HG02870 (cell line): ENCODE results near the gene ACTG1.
A peak's percentile ranks its signal among the peaks of the same experiment; 100 is the strongest.

ENCODE experiments used
- ATAC-seq: cut with Tn5 transposase; IDR thresholded peaks from one replicate; pipeline ENCODE4 v1.9.1; 2021; ENCODE audit warnings: mild to moderate bottlenecking, moderate library complexity; ENCODE audit not compliant: unreplicated experiment

Gene ACTG1

DNA sequence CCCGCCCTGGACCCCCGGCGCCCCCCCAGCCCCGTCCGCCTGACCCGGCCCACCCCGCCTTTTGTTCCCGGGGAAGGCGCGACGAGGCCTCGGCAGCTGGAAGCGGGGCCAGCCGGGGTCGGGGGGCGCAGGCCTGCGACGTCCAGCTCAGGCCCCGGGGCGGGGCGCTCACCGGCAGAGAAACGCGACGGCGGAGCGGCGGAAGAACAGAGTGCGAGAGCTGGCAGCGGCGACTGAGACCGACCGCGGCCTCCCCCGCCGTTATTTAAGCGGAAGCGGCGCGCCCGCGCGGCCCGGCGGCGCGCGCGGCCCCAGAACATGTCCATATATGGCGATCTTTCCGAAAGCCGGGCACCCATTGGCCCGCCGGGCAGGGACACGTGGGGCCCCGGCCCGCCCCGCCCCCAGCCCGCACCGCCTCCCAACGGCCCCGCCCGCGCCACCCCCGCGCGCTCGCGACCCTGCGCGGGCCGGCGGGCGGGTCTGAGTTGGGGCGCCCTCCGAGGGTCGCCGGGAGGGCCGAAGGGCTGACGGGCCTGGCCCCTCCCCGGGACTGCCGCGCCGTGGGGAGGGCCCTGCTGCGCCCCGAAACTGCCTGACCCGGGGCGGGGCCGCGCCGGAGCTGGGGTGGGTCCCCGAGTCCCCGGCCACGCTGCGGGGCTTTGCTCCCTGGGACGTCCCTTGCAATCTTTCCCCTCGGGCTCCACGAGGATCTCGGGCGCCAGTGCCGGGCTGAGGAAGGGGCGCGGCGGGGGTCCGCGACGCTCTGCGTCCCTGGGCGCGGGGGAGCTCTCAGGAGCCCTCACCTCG lies at the start of gene ACTG1:
ACTG1 (minus strand) TSS at position 238 of the 810 bp plus-strand sequence. CDS start 445 bp downstream, outside the sequence.
- ATAC-seq: peak; percentile 47

DNA sequence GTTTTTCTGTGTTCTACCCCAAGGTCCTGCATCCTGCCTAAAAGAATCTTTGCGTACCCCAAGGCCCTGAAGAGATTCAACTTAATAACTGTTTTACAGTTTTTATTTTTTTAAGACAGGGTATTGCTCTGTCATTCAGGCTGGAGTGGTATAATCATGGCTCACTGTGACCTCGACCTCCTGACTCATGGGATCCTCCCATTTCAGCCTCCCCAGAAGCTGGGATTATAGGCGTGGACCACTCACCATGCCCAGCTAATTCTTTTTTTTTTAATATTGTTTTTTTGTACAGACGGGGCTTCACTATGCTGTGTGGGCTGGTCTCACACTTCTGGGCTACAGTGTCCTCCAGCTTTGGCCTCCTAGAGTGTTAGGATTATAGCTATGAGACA lies 48.9 kb upstream of the ACTG1 start:
- ATAC-seq: no peak

DNA sequence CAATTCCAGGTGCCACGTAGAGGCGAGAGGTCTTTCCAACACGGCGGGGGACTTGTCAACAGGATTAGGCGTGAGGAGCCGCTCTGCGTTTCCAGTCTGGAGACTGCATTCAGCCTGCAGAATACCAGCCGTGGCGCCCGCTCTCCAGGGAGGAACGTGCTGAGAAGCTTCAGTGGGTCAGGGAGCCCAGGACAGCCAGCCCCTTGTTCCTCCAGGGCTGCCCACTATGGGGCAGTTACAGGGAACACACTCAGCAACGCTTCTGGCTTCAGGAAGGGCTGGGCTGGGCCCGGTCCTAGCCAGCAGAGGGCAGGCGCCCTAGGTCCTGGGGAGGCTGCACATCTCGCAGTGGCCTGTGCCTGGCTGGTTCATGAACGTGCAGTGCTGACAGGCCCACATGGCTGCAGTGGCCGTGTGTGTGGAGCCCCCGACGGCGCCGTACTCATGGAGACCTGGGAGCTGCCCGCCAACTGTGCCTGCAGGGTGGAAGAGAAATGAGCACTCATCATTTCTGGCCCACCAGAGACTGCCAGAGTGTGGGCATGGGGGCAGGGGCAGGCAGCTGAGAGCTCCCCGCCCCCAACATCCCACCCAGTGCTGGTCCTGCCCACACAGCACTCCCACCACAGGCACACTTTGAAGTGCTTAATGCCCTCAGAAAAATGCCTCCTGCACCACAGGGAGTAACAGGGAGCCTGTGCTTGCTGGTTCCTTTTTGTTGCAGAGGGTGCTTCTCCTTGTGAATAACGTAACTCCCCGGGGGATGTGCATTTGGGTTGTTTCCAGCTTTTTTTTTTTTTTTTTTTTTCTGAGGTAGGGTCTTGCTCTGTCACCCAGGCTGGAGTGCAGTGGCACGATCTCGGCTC lies 46.6 kb upstream of the ACTG1 start:
- ATAC-seq: no peak

DNA sequence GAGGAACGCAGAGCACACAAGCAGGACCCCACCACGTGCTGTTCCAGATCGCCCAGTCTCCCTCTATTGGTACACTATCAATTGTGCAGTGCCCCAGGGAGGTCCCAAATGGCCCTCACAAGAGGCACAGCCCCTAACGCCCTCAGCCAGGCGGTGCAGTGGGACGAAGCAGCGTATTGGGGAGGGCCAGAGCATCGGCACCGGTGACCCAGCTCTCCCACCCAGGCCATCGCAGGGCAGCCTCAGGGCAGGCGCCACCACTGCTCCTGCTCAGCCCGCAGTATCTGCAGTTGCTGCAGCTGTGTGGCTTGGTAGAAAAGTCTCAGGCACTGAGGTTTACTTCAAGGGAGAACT lies 45.5 kb upstream of the ACTG1 start:
- ATAC-seq: no peak

DNA sequence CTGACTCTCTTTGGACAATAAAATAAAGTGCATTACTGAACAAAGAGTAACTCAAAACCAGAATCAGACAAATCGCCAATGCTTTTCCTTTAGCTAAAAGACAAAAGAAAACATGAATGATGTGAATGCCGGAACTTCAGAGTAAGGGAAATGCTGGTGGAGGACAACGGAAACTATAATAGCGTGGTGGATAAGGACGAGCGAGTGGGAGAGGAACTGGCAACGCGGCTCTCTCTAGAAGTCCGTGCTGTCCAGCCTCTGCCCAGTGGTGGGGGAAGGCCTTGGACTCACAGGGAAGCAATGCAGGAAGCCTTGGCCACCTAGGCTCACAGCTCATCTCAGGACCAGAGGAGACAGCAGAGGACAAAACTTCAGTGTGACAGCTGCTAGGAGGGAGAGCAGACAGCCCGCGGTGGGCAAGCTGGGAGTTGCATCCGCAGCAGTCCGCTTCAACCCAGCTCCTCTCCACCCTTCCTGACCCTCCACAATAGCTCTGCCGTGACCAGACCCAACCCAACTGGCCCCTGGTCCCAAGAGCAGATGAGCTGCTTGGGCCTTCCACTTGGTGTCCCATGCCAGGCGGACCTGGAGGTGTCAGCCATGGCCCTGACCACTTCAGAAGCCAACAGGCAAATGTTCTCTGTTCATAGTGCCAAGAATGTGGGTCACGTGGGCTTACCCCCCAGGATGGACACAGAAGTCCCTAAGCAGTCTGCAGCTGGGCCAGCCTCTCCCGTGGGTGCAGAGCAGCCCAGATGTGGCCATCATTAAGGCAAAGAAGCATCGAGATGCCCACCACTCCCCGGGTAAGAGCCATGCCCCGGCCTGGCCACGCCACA lies 44.9 kb upstream of the ACTG1 start:
- no peak for ATAC-seq

DNA sequence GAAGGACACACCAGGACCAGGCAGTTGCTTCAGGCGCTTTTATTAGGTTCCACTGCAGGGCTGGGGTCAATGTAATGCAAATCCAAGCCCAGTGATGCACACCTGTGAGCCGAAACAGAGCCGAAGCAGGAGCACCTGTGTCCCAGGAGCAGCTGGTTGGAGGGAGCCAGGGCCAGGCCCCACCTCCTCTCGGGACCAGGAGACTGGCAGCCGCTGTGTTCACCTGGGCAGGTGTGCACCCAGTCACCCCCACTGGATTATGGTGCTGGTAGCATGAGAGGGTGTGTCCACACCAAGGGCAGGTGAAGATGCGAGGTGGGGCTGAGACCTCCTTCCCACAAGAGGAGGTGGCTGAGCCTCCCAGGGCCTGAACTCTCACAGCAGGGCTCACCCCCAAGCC lies 44.3 kb upstream of the ACTG1 start:
- ATAC-seq: no peak

DNA sequence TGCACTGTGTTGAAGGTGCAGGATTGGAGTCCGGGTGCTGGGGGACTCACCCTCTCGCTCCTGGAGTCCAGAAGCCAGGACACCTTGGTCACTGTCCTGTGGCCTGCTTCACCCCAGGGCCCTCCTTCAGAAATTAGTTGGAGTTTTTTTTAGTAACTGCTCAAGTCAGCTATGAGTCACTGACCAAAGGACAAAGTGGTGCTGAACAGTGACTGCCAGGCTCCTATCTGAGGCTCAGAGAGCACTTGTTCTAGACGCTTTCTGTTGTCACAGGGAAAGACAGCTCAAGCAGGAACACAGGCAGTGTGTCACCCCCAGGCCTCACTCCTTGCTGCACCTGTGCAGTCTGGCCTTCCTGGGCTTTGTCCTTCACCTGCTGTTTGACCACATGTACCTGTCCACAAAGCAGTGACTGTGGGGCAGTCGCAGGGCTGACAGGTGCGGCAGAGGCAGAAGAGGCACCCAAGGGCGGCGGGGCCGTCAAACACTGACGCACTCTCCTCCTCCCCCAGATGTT lies 43.6 kb upstream of the ACTG1 start:
- ATAC-seq: no peak

DNA sequence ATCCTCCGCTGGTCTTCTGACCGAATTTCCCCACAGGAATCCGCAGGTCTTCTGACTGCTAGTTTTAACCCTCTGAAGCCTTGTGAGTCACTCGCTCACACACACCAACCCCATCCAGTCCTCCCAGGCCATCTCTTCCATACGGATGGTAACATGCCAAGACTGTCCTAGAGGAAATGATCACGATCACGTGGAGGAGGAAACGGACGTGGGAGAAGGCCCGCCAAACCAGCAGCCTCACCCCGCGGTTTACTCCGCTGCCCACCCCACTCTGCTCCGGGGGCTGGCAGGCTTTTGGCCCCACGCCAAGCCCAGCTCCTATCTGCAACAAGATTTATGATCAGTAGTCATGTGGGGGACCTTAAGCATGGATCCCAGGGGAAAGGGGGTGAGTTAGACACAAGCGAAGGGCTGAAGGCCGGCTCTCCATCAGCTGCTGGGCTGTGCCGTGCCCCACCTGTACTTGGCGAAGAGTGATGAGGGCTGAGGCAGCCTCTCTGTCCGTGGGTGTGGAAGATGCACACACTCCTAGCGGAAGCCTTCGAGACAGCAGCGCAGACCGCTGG lies 41.1 kb upstream of the ACTG1 start:
- ATAC-seq: no peak

DNA sequence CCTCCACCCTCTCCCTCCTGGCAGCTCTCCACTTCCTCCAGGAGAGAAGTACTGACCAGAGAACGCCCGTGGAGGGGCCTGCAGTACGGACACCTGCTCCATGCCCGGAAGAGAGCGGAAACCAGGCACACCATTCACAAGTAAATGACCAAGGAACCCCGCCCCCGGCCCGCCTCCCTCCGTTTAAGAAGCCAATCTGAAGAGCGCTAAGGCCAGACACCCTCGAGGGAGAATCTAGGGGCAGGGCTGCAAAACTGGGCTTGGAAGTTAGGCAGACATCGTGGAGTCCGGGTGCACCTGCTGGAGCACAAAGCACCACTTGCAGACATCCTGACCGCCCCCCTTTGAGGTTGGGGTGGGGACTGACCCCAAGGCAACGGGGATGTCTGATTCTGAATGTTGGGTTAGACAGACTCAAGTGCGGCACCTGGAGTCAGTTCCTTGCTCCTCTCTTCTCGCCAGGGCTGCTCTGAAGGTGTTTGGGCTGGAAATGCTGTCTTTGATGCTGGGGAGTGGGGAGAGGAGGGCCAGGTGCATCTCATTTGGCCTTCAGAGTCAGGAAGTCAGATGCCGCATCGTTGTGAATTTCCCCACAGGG lies 40.5 kb upstream of the ACTG1 start:
- no peak for ATAC-seq

DNA sequence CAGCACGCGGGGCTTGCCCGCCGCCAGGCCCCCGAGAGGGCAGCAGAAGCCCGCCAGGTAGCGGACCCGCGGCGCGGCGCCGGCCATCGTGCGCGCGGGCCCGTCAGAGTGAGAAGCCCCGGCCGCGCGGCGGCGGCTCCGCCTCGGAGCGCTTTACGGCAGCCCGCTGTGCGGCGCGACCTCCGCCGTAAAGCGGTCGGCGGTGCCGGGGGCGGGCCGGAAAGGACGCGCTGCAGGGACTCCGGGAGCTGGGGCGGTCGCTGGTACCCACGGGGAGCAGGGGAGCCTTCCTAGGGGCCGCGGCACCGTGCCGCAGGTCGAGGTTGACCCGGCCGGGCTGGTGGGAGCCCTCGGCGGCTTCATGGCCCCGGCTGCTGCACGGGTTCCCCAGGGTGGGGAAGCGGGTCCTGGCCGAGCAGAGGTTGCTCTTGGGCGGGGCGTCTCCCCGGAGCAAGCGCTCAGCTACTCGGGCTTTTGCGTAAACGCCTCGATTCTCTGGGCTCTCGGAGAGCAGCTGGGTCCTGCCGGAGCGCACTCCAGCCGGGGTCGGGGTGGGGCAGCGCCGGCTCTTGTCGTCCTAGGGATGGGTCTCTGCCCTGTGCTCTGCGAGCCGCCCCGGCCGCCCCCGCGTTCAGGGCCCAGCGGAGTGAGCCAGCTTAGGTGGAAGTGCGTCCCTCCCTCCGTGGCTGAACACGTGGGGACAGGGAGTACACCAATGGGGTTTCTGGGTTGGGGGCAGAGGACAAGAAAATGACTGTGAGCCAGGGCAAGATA lies 39.8 kb upstream of the ACTG1 start, which contains the start of gene FAAP100:
FAAP100 (minus strand) TSS at position 110 of the 774 bp plus-strand sequence; CDS start at position 87, 23 bp downstream.
- ATAC-seq: no peak

DNA sequence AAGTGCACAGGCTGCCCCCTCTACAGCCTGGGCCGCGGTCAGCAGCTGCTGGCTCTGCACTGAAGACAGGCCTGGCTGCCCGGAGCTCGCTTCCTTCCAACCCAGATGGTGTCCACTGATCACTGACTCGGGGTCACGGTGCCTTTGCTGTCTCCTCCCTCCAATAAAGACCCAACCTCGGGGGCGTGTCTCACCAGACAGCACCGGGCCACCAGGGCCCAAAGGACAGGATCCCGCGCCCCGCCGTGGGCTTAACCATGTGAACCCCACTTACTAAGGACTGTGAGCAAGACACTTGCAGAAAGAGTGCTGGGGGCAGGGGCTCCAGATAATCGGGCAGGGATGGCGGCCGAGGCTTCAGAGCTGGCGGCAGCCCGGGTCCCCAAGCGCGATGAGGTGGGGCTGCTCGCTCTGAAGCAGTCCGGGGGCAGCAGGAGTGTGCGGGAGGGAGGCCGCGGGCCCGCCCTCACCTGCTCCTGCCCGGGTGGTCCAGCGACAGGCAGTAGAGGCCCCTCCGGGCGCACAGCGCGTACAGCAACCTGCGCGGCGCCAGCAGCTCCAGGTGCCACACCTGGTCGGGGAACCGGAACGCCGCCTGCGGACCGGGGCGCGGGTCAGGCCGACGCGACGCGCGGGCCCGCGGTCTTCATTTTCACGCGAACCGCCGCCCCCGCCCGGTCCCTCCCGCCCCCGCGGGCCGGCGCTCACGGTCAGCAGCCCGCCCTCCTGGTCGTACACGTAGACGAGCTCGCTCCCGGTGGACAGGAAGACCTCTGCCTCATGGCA lies 39.1 kb upstream of the ACTG1 start:
- ATAC-seq: no peak

DNA sequence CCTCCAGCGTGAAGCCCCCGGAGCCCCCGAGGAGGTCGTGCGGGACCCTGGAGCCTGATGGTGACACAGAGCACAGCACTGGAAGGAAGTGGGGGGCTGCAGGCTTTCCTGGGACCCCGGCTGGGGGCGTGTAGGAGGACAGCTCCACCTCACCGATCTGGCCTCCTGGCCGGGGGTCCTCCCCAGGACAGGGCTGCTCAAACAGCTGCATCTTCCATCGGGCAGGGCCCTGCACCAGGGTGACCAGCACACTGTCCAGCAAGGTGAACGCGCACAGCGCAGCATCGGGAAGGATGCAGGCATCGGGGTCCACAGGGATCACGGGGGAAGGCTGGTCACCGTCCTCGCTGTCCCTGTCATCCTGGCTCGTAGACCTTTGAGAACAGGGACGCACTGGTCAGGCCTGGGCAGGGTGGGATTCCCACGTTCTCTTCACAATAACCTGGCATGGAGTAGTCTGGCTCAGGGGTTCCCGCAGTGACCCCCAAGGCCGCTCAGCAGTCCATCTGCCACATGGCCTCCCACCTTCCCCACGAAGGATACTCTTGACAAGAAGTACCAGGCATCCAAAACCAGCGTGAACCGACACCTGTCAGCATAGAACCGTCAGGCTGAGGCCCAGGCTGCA lies 38.3 kb upstream of the ACTG1 start:
- ATAC-seq: no peak

DNA sequence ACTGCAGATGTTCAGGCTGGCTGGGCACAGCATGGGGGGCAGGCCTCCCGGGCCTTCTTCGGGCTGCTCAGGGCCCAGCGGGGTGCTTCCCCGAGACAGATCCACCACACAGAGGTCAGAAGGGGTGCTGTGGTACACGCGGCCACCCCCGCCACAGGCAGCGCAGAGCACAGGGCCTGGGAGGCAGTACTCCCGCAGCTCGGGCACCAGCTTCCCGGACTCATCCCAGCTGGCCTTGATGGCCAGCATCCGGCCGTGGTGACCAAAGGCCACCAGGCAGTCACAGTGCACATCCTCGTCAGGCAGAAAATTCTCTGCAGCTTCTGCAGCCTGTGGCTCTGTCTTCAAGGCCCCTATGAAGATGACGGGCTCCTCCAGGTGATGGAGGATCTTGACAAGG lies 37.7 kb upstream of the ACTG1 start:
- no peak for ATAC-seq

DNA sequence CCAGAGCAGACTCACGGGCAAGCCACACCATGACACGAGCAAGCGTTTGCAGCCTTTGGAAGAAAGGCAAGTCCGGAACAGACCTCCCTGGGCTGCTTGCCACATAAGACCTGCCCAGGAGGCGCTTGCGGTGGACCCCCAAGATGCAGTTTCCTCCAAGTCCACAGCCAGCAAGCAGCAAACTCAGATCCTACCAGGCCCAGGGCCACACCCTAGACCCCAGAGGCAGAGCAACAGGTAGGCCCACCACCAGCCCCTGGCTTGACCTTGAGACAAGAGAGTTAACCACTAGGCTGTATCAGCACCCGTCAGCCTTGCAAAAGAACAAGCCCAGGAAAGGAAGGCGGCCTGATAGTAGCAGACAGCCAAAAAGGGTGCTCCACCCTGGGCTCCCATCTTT lies 37.2 kb upstream of the ACTG1 start:
- no peak for ATAC-seq

DNA sequence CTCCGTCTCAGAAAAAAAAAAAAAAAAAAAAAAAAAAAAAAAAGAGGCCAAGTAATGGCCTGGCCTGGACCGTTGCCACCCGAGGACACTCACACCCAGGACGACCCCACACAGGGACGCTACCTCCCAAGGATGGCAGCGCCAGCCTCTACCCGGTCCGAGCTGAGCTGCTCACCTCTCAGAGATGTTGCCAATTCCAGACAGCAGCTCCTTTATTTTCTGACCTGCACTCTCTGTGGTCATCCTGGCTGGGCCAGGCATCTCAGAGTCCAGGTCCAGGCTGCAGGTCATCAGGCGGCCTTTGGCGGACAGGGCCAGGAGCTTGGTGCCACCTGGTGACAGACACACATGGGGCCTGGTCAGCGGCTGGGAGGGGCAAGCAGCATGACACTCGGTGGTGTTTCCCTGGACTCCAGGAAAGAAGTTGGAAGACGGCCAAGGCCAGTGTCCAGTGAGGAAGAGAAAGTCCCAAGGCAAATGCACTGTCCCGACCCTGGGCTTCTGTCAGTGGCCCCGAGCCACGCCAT lies 36.5 kb upstream of the ACTG1 start:
- ATAC-seq: no peak

DNA sequence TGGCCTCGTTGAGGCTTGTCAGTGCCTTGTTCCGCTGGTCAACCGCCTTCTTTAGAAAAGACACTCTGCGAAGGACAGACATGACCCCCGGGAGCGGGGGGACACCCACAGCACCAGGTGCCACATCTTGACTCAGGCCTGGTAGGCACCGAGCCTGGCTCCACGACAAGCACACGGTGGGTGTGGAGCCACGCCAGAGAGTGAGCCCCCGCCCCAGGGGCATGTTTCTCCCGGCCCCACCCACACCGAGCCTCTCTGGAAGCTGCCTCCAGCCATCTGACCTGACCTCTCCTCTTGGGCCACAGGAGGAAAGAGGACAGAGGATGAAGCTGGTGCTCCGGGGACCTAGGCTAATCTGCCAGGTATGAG lies 35.0 kb upstream of the ACTG1 start:
- no peak for ATAC-seq

DNA sequence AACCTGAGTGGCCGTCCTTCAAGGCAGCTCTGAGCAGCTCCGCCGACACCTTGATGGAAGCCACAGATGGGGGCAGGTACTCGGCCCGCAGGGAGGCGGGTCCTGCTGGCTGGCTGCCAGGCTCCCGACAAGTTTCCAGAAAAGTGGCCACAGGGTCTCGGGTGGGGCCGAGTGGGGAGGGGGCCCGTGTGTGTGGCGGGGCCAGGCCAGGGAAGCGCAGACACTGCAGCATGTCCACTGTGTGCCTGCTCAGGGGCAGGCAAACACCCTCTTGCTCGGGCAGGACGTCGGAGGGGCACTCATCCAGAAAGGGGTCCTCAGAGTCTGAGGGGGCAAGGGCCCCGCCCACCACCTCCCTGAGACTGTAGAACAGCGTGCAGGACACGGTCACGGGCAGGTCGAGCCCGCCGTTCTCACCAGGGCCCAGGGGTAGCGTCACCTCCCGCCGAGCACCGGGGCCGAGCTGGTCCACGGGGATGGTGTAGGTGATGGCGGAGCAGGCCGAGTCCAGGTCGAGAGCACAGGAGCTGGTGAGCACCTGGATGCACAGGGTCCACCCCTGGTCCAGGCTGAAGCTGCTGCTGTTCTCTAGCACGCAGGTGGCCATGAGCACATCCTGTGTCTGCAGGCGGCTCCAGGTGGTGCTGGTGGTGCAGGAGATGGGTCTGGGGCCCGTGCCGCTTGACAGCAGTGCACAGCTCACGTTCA lies 34.5 kb upstream of the ACTG1 start:
- ATAC-seq: no peak
